Activated B cell treated with CpG ODN at 0.5 μM for 24 hours (primary cell): ENCODE measurements around the gene HBA1. TPM values are rescaled to one million over a fixed set of nuclear protein-coding genes. Genes with fewer than 3 reads are reported as not detected.
"Not testable (repeated sequence)": the region's sequence is repeated elsewhere in the genome, so short reads cannot be mapped to it uniquely, and the experiment has no call there.

Experiments used
- ATAC-seq: fragments of 200-7000 bp; cut with Tn5 transposase; one replicate; pipeline ENCODE4 v1.10.0; 2021; ENCODE audit warnings: low read depth, mild to moderate bottlenecking, moderate library complexity
- CTCF ChIA-PET: fragments of 350-600 bp; sonication (Branson Sonifier 250); formaldehyde crosslinking; loops from one replicate; lab custom pipeline; 2021; ENCODE audit warnings: antibody characterized with exemption; lab: Charles Lee
- POLR2A ChIA-PET: fragments of 350-600 bp; sonication (Branson Sonifier 250); formaldehyde crosslinking; loops from one replicate; lab custom pipeline; 2021; ENCODE audit warnings: antibody characterized with exemption; lab: Charles Lee
- DNase-seq: peaks from one replicate; pipeline ENCODE4 v3.0.0; 2022
- H3K27ac Mint-ChIP-seq: one replicate; pipeline ENCODE4 v1.8.0; 2020; ENCODE audit warnings: mixed read lengths
- H3K27me3 Mint-ChIP-seq: one replicate; pipeline ENCODE4 v1.8.0; 2021; ENCODE audit warnings: mixed read lengths
- H3K36me3 Mint-ChIP-seq: one replicate; pipeline ENCODE4 v1.8.0; 2021; ENCODE audit warnings: low read depth, mixed read lengths
- H3K4me1 Mint-ChIP-seq: one replicate; pipeline ENCODE4 v1.8.0; 2021; ENCODE audit warnings: mixed read lengths
- H3K4me3 Mint-ChIP-seq: one replicate; pipeline ENCODE4 v1.8.0; 2020; ENCODE audit warnings: mild to moderate bottlenecking, mixed read lengths
- H3K9me3 Mint-ChIP-seq: one replicate; pipeline ENCODE4 v1.8.0; 2020; ENCODE audit warnings: mixed read lengths
- intact Hi-C: fragments of 100-400 bp; cut with micrococcal nuclease; formaldehyde crosslinking; loops from one replicate; pipeline ENCODE4 v1.15.1; 2024
- total RNA-seq: library from RNA; stranded (reverse); gene quantifications from 2 replicates; pipeline ENCODE4 v1.2.3, GENCODE V29; 2022
- TF ChIP-seq, protein P1 (sequence below): fragments of 200-600 bp; IDR thresholded peaks from one replicate; pipeline ENCODE4 v1.8.0; 2022; ENCODE audit warnings: antibody characterized with exemption, mild to moderate bottlenecking

HBA1 gene
- total RNA-seq, 1 donor from 2014 or later: 109 TPM

DNA sequence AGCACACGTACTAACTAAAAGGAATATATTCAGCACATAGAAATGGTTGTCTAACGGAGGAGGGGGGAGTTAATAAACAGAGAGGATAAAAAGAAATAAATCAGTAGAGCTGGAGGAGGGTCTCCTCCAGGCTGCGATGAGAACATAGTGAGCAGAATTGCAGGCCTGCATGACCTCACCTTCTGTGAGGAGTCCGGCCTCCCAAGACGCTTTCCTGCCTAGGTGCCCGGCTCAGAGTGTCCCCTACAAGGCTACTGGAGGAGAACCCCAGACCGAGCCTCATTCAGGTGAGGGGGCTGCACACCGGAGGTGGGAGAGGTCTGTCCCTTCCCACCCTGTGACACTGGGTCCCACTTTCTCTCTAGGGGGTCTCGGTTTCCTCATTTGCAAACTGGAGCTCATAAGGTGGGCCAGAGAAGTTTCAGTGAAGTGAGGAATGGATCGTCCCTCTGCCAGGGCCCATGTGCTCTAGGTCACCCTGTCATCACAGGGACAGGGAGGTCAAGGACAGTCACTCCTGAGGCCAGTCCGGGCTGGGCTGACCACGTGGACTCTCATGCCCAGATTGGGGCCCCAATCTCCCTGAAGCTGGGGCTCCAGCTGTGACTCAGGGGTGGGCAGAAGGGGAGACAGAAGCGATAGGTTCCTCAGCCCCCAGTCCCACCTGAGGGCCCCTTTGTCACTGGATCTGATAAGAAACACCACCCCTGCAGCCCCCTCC is 14.0 kb upstream of the HBA1 start:
- H3K27me3 Mint-ChIP-seq: peaks cover 30% of the 10 kb centered on the region
- H3K4me1 Mint-ChIP-seq: peaks cover 14% of the 10 kb centered on the region
- TF ChIP-seq, protein P1, sequence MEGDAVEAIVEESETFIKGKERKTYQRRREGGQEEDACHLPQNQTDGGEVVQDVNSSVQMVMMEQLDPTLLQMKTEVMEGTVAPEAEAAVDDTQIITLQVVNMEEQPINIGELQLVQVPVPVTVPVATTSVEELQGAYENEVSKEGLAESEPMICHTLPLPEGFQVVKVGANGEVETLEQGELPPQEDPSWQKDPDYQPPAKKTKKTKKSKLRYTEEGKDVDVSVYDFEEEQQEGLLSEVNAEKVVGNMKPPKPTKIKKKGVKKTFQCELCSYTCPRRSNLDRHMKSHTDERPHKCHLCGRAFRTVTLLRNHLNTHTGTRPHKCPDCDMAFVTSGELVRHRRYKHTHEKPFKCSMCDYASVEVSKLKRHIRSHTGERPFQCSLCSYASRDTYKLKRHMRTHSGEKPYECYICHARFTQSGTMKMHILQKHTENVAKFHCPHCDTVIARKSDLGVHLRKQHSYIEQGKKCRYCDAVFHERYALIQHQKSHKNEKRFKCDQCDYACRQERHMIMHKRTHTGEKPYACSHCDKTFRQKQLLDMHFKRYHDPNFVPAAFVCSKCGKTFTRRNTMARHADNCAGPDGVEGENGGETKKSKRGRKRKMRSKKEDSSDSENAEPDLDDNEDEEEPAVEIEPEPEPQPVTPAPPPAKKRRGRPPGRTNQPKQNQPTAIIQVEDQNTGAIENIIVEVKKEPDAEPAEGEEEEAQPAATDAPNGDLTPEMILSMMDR: no peak
- ATAC-seq (no peak), DNase-seq (no peak)
- ChIA-PET CTCF (no interaction called here), POLR2A (no interaction called here)
- H3K9me3 Mint-ChIP-seq: no peaks in the 10 kb centered on the region
- no peaks in the 10 kb centered on the region for H3K36me3 Mint-ChIP-seq
- no peak overlapping the region for H3K27ac Mint-ChIP-seq
- intact Hi-C loops: no loop called here
- H3K4me3 Mint-ChIP-seq: no peak overlapping the region

DNA sequence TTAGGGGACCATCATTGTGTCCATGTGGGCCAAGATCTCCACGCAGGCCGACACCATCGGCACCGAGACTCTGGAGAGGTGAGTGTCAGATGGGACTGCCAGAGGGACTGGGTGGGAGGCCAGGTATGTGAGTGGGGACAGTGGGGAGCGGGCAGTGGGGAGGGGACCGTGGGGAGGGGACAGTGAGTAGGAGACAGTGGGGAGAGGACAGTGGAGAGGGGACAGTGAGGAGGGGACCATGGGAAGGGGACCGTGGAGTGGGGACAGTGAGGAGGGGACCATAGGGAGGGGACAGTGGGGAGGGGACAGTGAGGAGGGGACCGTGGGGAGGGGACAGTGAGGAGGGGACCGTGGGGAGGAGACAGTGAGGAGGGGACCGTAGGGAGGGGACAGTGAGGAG is 13.3 kb upstream of the HBA1 start:
- ATAC-seq, DNase-seq, POLR2A ChIA-PET, CTCF ChIA-PET, H3K36me3 Mint-ChIP-seq, intact Hi-C loops, H3K27ac Mint-ChIP-seq, H3K9me3 Mint-ChIP-seq, H3K4me3 Mint-ChIP-seq: not testable (repeated sequence)
- H3K27me3 Mint-ChIP-seq: peaks cover 30% of the 10 kb centered on the region
- peaks cover 14% of the 10 kb centered on the region for H3K4me1 Mint-ChIP-seq

- H3K4me3 Mint-ChIP-seq, H3K27ac Mint-ChIP-seq, intact Hi-C loops, H3K36me3 Mint-ChIP-seq, H3K9me3 Mint-ChIP-seq, DNase-seq, ATAC-seq, CTCF ChIA-PET, POLR2A ChIA-PET: not testable (repeated sequence)
- H3K27me3 Mint-ChIP-seq: peaks cover 32% of the 10 kb centered on the region
- H3K4me1 Mint-ChIP-seq: peaks cover 14% of the 10 kb centered on the region
Measured at GRCh38 chr16:163696-164095, 12.8 kb upstream of the HBA1 start.

DNA sequence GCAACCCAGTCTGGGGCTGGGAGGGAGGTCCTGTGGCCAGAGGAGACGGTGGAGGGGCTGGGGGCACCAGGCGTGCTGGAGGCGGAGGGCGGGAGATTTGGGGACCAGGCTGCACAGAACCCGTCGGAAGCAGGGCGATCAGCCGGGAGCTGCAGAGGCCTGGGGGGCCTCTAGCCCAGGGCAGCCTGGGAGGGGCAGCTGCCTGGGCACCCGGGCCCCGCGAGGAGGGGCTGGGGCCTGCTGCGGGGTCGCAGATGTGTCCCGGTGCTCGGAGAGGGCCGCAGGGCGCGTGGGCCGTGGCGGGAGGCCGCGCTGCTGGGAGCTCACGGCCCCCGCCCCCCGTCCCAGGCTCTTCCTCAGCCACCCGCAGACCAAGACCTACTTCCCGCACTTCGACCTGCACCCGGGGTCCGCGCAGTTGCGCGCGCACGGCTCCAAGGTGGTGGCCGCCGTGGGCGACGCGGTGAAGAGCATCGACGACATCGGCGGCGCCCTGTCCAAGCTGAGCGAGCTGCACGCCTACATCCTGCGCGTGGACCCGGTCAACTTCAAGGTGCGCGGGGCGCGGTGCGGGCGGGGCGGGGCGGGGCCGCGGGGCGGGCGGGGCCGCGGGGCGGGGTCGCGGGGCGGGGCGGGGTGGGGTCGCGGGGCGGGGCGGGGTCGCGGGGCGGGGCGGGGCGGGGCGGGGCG is 12.2 kb upstream of the HBA1 start:
- H3K27ac Mint-ChIP-seq, DNase-seq, H3K36me3 Mint-ChIP-seq, H3K4me3 Mint-ChIP-seq, POLR2A ChIA-PET, CTCF ChIA-PET, H3K9me3 Mint-ChIP-seq, intact Hi-C loops: not testable (repeated sequence)
- Mint-ChIP-seq H3K4me1 (peaks cover 14% of the 10 kb centered on the region), H3K27me3 (peaks cover 33% of the 10 kb centered on the region)
- ATAC-seq: peak; percentile 53

GRCh38 chr16:164827-165538 is 11.5 kb upstream of the HBA1 start:
- peaks cover 14% of the 10 kb centered on the region for H3K4me1 Mint-ChIP-seq
- H3K36me3 Mint-ChIP-seq: no peaks in the 10 kb centered on the region
- peak overlapping the region; percentile 38 for H3K4me3 Mint-ChIP-seq
- no peaks in the 10 kb centered on the region for H3K9me3 Mint-ChIP-seq
- H3K27me3 Mint-ChIP-seq: peaks cover 35% of the 10 kb centered on the region
- ChIA-PET POLR2A (no interaction called here), CTCF (no interaction called here)
- ATAC-seq (peak; percentile 60), DNase-seq (no peak)
- no peak overlapping the region for H3K27ac Mint-ChIP-seq
- intact Hi-C loops: no loop called here
- TF ChIP-seq, protein P1: no peak

DNA sequence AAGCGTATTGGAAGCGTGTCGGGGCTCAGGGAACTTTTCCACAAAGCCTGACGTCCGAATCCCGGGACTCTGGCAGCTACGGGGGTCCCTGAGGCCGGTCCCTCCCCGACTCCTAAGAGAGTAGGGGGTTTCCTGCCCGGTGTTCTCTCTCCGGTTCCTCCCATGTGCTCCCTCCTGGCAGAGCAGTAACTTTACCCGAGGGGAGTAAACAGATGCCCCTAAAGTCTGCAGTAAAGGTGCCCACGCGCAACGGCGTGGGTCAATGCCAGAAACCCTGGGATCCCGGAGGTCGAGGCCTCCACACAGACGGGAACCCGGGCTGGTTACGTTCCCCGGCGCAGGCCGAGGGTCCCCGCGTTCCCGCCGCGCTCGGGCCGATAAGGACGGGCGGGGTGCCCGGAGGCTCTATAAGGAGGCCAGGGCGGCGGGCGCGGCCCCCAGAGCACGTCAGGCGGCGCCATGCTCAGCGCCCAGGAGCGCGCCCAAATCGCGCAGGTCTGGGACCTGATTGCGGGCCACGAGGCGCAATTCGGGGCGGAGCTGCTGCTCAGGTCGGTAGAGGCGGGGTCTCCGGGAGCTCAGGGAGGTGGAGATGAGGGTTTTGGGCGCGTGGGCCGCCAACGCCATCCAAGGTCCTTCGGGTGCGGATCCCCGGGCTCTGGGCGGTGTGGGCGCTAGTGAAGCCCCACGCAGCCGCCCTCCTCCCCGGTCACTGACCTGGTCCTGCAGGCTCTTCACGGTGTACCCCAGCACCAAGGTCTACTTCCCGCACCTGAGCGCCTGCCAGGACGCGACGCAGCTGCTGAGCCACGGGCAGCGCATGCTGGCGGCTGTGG is 10.7 kb upstream of the HBA1 start, which contains the start of gene HBM:
Gene HBM (plus strand): TSS at position 440 of the 836 bp plus-strand sequence. CDS start 20 bp downstream, at position 460.
- DNase-seq (no peak), ATAC-seq (peak; percentile 17)
- POLR2A ChIA-PET: interaction anchor here (0.6 kb wide), 1 partner anchor 422 kb away, joined by 3 read pairs; no protein-coding TSS in a partner anchor
- H3K27me3 Mint-ChIP-seq: peaks cover 40% of the 10 kb centered on the region
- TF ChIP-seq, protein P1: no peak
- H3K4me1 Mint-ChIP-seq: peaks cover 14% of the 10 kb centered on the region
- no peaks in the 10 kb centered on the region for H3K9me3 Mint-ChIP-seq
- H3K27ac Mint-ChIP-seq: no peak within 1 kb of the TSS
- H3K4me3 Mint-ChIP-seq: peak within 1 kb of the TSS; percentile 38
- H3K36me3 Mint-ChIP-seq: no peaks in the 10 kb centered on the region
- CTCF ChIA-PET: no interaction called here
- intact Hi-C loops: no loop called here
